ENCODE measurements around the gene CEP295NL. TPM values are rescaled to one million over a fixed set of nuclear protein-coding genes. Genes with fewer than 3 reads are reported as not detected.

CEP295NL gene
- total RNA-seq, 1 experiment from 2014 or later = 2.0 TPM

DNA sequence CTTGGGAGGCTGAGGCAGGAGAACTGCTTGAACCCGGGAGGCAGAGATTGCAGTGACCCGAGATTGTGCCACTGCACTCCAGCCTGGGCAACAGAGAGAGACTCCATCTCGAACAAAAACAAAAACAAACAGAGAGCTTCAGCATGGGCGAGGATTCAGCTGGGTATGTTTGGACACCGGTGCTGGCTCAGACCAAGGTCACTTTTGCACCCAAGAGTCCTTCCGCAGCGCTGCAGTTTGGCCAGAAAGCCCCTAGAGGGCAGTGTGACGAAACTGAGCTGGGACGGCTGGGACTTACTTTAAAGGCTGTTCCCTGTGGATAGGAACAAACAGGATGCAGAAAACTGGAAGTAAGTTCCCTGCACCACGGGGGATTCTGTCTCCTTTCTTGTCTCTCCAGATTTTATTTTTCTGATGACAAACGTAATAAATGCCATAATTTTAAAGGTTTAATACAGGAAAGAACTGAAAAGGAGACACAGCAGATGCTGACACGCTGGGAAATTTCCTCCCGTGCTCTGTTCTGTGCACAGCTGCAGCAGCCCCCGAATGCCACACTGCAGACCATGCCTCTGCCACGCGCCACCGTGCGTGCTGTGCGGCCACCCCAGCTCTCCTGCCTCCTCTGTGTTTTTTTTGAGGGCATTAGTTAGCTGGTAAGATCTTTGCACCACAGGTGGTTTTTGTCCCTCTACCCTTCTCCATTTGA, 37.2 kb downstream of the CEP295NL start:
- Histone ChIP-seq H3K4me1 (no peaks in the 10 kb centered on the region), H3K36me3 (ENCODE audit: control insufficient read depth, insufficient read depth, low read length) (peaks cover 1% of the 10 kb centered on the region), H3K4me3 (ENCODE audit: low read depth, low read length) (no peak overlapping the region), H3K9me3 (no peaks in the 10 kb centered on the region), H3K27me3 (replicated peaks; ENCODE audit: control insufficient read depth, insufficient read depth, low read length) (no peaks in the 10 kb centered on the region)
- POLR2A ChIA-PET = interaction anchor here (0.7 to 0.8 kb wide), 2 partner anchors 26 to 96 kb away, joined by 3 to 4 read pairs; partner anchors contain the start of gene USP36
- DNase-seq = peak; percentile 81 to 87
- no TSS peak for BruUV-seq (replicated peaks)
- CTCF ChIA-PET = interaction anchor here (0.6 to 2.2 kb wide), 19 partner anchors 11 to 845 kb away, joined by 3 to 41 read pairs (median 4); partner anchors contain the start of gene LGALS3BP
- peaks cover 46% of the 10 kb centered on the region for H3K36me3 Mint-ChIP-seq (ENCODE audit: insufficient read depth, unreplicated experiment)
- peak; percentile 96 to 97 for TF ChIP-seq CTCF (IDR thresholded peaks at IDR 0.05; ENCODE audit: insufficient read depth in 1 of 2, low read depth in 1 of 2, low read length in 1 of 2, severe bottlenecking in 1 of 2, unreplicated experiment in 1 of 2)
- no peak overlapping the region for H3K27ac Mint-ChIP-seq (ENCODE audit: unreplicated experiment)
- intact Hi-C loops (cut with micrococcal nuclease; ENCODE audit: unreplicated experiment) = loop anchor here (1.0 to 5.0 kb wide), 2 partner anchors 56 to 105 kb away; no protein-coding TSS in a partner anchor
- no peak overlapping the region for H3K4me3 Mint-ChIP-seq (ENCODE audit: unreplicated experiment)
- no peaks in the 10 kb centered on the region for H3K4me1 Mint-ChIP-seq (ENCODE audit: low read depth, unreplicated experiment)
- no peaks in the 10 kb centered on the region for H3K27me3 Mint-ChIP-seq (ENCODE audit: insufficient read depth, unreplicated experiment)
- H3K9me3 Mint-ChIP-seq (ENCODE audit: unreplicated experiment) = no peaks in the 10 kb centered on the region

DNA sequence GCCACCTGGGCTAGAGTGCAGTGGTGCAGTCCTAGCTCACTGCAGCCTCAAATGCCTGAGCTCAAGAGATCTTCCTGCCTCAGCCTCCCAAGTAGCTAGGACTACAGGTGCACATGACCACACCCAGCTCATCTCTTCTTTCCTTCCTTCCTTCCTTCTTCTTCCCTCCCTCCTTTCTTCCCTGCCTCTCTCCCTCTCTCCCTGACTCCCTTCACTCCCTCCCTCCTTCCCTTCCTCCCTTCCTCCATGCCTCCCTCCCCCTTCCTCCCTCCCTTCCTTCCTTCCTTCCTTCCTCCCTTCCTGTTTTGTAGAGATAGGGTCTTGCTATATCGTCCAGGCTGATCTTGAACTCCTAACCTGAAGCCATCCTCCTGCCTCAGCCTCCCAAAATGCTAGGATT, 38.9 kb downstream of the CEP295NL start:
- H3K36me3 Mint-ChIP-seq (ENCODE audit: insufficient read depth, unreplicated experiment) = peaks cover 34% of the 10 kb centered on the region
- Histone ChIP-seq H3K27me3 (replicated peaks; ENCODE audit: control insufficient read depth, insufficient read depth, low read length) (no peaks in the 10 kb centered on the region), H3K36me3 (ENCODE audit: control insufficient read depth, insufficient read depth, low read length) (no peaks in the 10 kb centered on the region), H3K9me3 (no peaks in the 10 kb centered on the region), H3K4me3 (ENCODE audit: low read depth, low read length) (no peak overlapping the region), H3K4me1 (no peaks in the 10 kb centered on the region)
- no peak for TF ChIP-seq CTCF (IDR thresholded peaks at IDR 0.05; ENCODE audit: insufficient read depth in 1 of 2, low read depth in 1 of 2, low read length in 1 of 2, severe bottlenecking in 1 of 2, unreplicated experiment in 1 of 2)
- intact Hi-C loops (cut with micrococcal nuclease; ENCODE audit: unreplicated experiment) = no loop called here
- CTCF ChIA-PET = interaction anchor here (1.1 kb wide), 1 partner anchor 20 kb away, joined by 3 read pairs; no protein-coding TSS in a partner anchor
- no peaks in the 10 kb centered on the region for H3K4me1 Mint-ChIP-seq (ENCODE audit: low read depth, unreplicated experiment)
- no peaks in the 10 kb centered on the region for H3K9me3 Mint-ChIP-seq (ENCODE audit: unreplicated experiment)
- no peak overlapping the region for H3K27ac Mint-ChIP-seq (ENCODE audit: unreplicated experiment)
- DNase-seq = no peak
- H3K4me3 Mint-ChIP-seq (ENCODE audit: unreplicated experiment) = no peak overlapping the region
- no TSS peak for BruUV-seq (replicated peaks)
- POLR2A ChIA-PET = no interaction called here
- H3K27me3 Mint-ChIP-seq (ENCODE audit: insufficient read depth, unreplicated experiment) = no peaks in the 10 kb centered on the region

DNA sequence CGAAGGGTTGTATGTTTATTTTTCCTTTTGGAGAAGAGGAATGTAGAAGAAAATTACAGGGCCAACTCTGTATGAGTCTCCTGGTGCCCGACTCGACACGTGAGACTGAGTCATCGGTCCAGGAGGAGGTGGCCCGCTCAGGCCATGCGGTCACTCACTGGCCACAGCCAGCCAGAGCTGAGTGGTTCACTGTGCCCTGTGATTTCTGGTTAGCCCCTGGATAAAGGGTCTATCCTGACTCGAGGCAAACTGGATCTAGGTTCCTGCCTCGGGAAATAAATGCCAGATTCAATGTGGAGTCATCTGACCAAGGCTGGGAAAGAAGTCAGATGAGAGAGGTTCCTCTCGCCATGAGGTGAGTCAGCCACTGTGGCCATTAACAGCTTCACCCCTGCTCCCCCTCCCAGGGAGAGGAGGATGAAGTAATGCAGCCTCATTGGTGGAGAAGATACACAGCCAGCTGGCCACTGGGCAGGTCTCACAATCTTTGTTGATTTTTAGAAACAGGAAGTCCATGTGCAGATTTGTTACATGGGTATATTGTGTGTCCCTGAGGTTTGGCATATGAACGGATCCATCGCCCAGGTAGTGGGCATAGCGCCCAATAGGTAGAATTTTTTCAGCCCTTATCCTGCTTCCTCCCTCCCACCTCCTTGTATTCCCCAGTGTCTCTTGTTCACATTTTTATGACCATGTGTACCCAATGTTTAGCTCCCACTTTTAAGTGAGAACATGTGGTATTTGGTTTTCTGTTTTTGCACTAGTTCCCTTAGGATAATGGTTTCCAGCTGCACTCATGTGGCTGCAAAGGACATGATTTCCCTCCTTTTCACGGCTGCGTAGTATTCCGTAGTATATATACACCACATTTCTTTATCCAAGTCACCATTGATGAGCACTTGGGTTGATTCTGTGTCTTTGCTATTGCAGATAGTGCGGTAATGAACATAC, 40.7 kb downstream of the CEP295NL start:
- no peak overlapping the region for H3K4me3 Mint-ChIP-seq (ENCODE audit: unreplicated experiment)
- no peak for TF ChIP-seq CTCF (IDR thresholded peaks at IDR 0.05; ENCODE audit: insufficient read depth in 1 of 2, low read depth in 1 of 2, low read length in 1 of 2, severe bottlenecking in 1 of 2, unreplicated experiment in 1 of 2)
- Histone ChIP-seq H3K4me1 (no peaks in the 10 kb centered on the region), H3K36me3 (ENCODE audit: control insufficient read depth, insufficient read depth, low read length) (no peaks in the 10 kb centered on the region), H3K9me3 (no peaks in the 10 kb centered on the region), H3K27me3 (replicated peaks; ENCODE audit: control insufficient read depth, insufficient read depth, low read length) (no peaks in the 10 kb centered on the region), H3K4me3 (ENCODE audit: low read depth, low read length) (no peak overlapping the region)
- BruUV-seq (replicated peaks) = no TSS peak
- no peak overlapping the region for H3K27ac Mint-ChIP-seq (ENCODE audit: unreplicated experiment)
- H3K9me3 Mint-ChIP-seq (ENCODE audit: unreplicated experiment) = no peaks in the 10 kb centered on the region
- intact Hi-C loops (cut with micrococcal nuclease; ENCODE audit: unreplicated experiment) = no loop called here
- CTCF ChIA-PET = no interaction called here
- DNase-seq = no peak
- POLR2A ChIA-PET = no interaction called here
- H3K4me1 Mint-ChIP-seq (ENCODE audit: low read depth, unreplicated experiment) = no peaks in the 10 kb centered on the region
- no peaks in the 10 kb centered on the region for H3K27me3 Mint-ChIP-seq (ENCODE audit: insufficient read depth, unreplicated experiment)
- peaks cover 49% of the 10 kb centered on the region for H3K36me3 Mint-ChIP-seq (ENCODE audit: insufficient read depth, unreplicated experiment)
